Kidney epithelial cell (primary cell): Measurements from ENCODE around the gene CD22. TPM values are rescaled to one million over a fixed set of nuclear protein-coding genes. Genes with fewer than 3 reads are reported as not detected.

ENCODE experiments used
- DNase-seq: peaks from one replicate; pipeline ENCODE4 v3.0.0-alpha.2; 2010; ENCODE audit warnings: low read depth
- H3K27me3 ChIP-seq: 2 replicates; pipeline ENCODE4 v1.6.0; 2011; ENCODE audit warnings: low read length; ENCODE audit not compliant: control insufficient read depth, insufficient read depth
- H3K36me3 ChIP-seq: 2 replicates; pipeline ENCODE4 v1.5.1; 2011; ENCODE audit warnings: low read length; ENCODE audit not compliant: control insufficient read depth, insufficient read depth
- H3K4me3 ChIP-seq: 2 replicates; pipeline ENCODE4 v1.5.1; 2011; ENCODE audit warnings: low read depth, mild to moderate bottlenecking, control low read depth, low read length
- total RNA-seq: library from RNA; depleted of rRNA; stranded (reverse); fragments of >200 nt; gene quantifications from 2 replicates; pipeline ENCODE4 v1.2.3, GENCODE V29; 2015
- TF ChIP-seq, protein P1 (sequence below): IDR thresholded peaks from 2 replicates; pipeline ENCODE4 v1.5.1; 2011; ENCODE audit warnings: mild to moderate bottlenecking, moderate library complexity, low read length, control low read depth, inconsistent platforms; ENCODE audit not compliant: insufficient read depth, poor library complexity, severe bottlenecking

CD22 gene
- total RNA-seq, 1 donor from 2014 or later: 2.9 TPM

GRCh38 chr19:35341565-35342225 lies 12.7 kb downstream of the CD22 start:
- peaks cover 6% of the 10 kb centered on the region for H3K27me3 ChIP-seq
- TF ChIP-seq, protein P1, sequence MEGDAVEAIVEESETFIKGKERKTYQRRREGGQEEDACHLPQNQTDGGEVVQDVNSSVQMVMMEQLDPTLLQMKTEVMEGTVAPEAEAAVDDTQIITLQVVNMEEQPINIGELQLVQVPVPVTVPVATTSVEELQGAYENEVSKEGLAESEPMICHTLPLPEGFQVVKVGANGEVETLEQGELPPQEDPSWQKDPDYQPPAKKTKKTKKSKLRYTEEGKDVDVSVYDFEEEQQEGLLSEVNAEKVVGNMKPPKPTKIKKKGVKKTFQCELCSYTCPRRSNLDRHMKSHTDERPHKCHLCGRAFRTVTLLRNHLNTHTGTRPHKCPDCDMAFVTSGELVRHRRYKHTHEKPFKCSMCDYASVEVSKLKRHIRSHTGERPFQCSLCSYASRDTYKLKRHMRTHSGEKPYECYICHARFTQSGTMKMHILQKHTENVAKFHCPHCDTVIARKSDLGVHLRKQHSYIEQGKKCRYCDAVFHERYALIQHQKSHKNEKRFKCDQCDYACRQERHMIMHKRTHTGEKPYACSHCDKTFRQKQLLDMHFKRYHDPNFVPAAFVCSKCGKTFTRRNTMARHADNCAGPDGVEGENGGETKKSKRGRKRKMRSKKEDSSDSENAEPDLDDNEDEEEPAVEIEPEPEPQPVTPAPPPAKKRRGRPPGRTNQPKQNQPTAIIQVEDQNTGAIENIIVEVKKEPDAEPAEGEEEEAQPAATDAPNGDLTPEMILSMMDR: no peak
- no peak overlapping the region for H3K4me3 ChIP-seq
- H3K36me3 ChIP-seq: no peaks in the 10 kb centered on the region
- DNase-seq: no peak

GRCh38 chr19:35342430-35342829 lies 13.4 kb downstream of the CD22 start:
- Histone ChIP-seq H3K4me3 (no peak overlapping the region), H3K36me3 (no peaks in the 10 kb centered on the region), H3K27me3 (peaks cover 4% of the 10 kb centered on the region)
- DNase-seq: no peak
- TF ChIP-seq, protein P1: no peak

GRCh38 chr19:35344511-35345031 lies 15.6 kb downstream of the CD22 start:
- TF ChIP-seq, protein P1: no peak
- Histone ChIP-seq H3K27me3 (peaks cover 4% of the 10 kb centered on the region), H3K4me3 (no peak overlapping the region), H3K36me3 (no peaks in the 10 kb centered on the region)
- no peak for DNase-seq

DNA sequence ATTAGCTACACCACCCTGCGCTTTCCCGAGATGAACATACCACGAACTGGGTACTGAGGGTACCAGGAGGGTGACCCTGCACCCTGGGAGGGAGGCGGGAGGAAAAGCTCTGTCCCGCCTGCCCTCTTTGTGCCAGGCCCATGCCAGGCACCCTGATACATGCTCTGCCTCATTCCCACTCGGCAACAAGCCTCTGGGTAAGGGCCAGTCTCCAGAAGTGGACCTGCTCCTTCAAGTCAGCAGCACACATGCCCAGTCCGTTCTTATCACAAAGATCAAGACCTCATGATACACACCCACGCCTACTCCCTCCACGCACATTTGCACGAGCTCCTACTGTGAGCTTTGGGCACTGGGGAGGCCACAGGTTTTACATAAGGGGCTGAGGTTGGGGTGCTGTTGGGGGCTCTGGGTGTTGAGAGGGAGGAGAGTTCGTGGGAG lies 16.7 kb downstream of the CD22 start:
- Histone ChIP-seq H3K36me3 (no peaks in the 10 kb centered on the region), H3K4me3 (no peak overlapping the region), H3K27me3 (peaks cover 12% of the 10 kb centered on the region)
- DNase-seq: no peak
- TF ChIP-seq, protein P1: no peak

- DNase-seq: no peak
- Histone ChIP-seq H3K4me3 (no peak overlapping the region), H3K36me3 (no peaks in the 10 kb centered on the region), H3K27me3 (peaks cover 18% of the 10 kb centered on the region)
- TF ChIP-seq, protein P1: no peak
Observed at GRCh38 chr19:35346193-35347052, 17.4 kb downstream of the CD22 start.
